Right lobe of liver (tissue), 6 donors: ENCODE data around the gene ADRA1B. TPM values are rescaled to one million over a fixed set of nuclear protein-coding genes. Genes with fewer than 3 reads are reported as not detected.

Experiments used
- ATAC-seq, 4 donors: fragments of 200-7000 bp; cut with Tn5 transposase; one replicate each; pipeline ENCODE4 v1.9.1; 2020; ENCODE audit warnings: mild to moderate bottlenecking in 4 of 4, moderate library complexity in 4 of 4
- DNase-seq, 3 donors: peaks; one replicate each; pipeline ENCODE4 v3.0.0-alpha.2; 2020
- H3K27ac ChIP-seq, 3 donors: fragments of 200-600 bp; one replicate each; pipeline ENCODE4 v1.8.0; 2022
- H3K27me3 ChIP-seq, 2 donors: fragments of 200-600 bp; one replicate each; pipeline ENCODE4 v1.8.0; 2022
- H3K36me3 ChIP-seq, 4 donors: fragments of 200-600 bp; sonication (generic) in 1 of 4; one replicate each; pipeline versions ENCODE4 v1.5.1 to v1.8.0; 2017 to 2022; ENCODE audit warnings: control low read depth in 1 of 4
- H3K4me1 ChIP-seq, 4 donors: fragments of 200-600 bp; sonication (generic) in 1 of 4; one replicate each; pipeline versions ENCODE4 v1.5.1 to v1.8.0; 2017 to 2022; ENCODE audit warnings: control low read depth in 1 of 4
- H3K4me3 ChIP-seq, 3 donors: fragments of 200-600 bp; one replicate each; pipeline ENCODE4 v1.8.0; 2022
- H3K9me3 ChIP-seq, 4 donors: fragments of 200-600 bp; sonication (generic) in 1 of 4; one replicate each; pipeline versions ENCODE4 v1.5.1 to v1.8.0; 2017 to 2022; ENCODE audit warnings: control low read depth in 1 of 4
- CTCF ChIP-seq, 4 donors: fragments of 200-600 bp in 3 of 4; fragments of 450-650 bp in 1 of 4; IDR thresholded peaks; one replicate each; pipeline versions ENCODE4 v1.5.1 to v1.8.0; 2016 to 2022; ENCODE audit warnings: antibody characterized with exemption in 4 of 4, mild to moderate bottlenecking in 2 of 4
- POLR2A ChIP-seq: fragments of 450-650 bp; IDR thresholded peaks from one replicate; pipeline ENCODE4 v1.6.1; 2017; ENCODE audit warnings: antibody characterized with exemption, mild to moderate bottlenecking
- WGBS: methylation state at CpG from one replicate; pipeline ENCODE4 v1.1.6; 2018; ENCODE audit warnings: low coverage, low lambda C conversion rate; ENCODE audit not compliant: insufficient coverage; ENCODE audit errors: missing lambda C conversion rate; 5-methylcytosine and 5-hydroxymethylcytosine counted together
- intact Hi-C, 2 donors: fragments of 100-400 bp; cut with DNase I; formaldehyde crosslinking; loops; one replicate each; pipeline versions ENCODE4 v1.11.2 to v1.14.1; 2022
- total RNA-seq, 6 experiments: library from RNA; depleted of rRNA in 2 of 6; stranded (reverse); fragments of >200 nt in 2 of 6; fragmentation: NEBNext Ultra II Directional in 3 of 6; extraction: Animal tissue kit (Norgen Biotek cat#: 25700) in 3 of 6; gene quantifications; one replicate each; pipeline versions ENCODE4 v1.1.0 to v1.2.4, GENCODE V29; 2016 to 2023
- donor health status: DM: no; HTN: yes; CAD: no.
- donor health status: DM: no; HTN: no; CAD: no.
- donor health status: DM: no; HTN: no; CAD: no.
- donor health status: DM: no; HTN: yes; CAD: no.
- donor health status: DM: no; HTN: yes; CAD: no.

Gene ADRA1B
- total RNA-seq, 6 experiments from 2014 or later: 7.8 to 17.1 (median 10.2) TPM

GRCh38 chr5:159902444-159903121 lies 13.7 kb upstream of the ADRA1B start:
- H3K9me3 ChIP-seq: no peaks in the 10 kb centered on the region
- TF ChIP-seq POLR2A: no peak
- TF ChIP-seq CTCF (IDR thresholded peaks at IDR 0.05): no peak
- H3K36me3 ChIP-seq: no peaks in the 10 kb centered on the region
- intact Hi-C loops: no loop called here
- 74% methylated on average over 2 of the region's 8 CpGs for WGBS
- H3K4me3 ChIP-seq: no peak overlapping the region
- H3K27ac ChIP-seq: no peak overlapping the region
- H3K27me3 ChIP-seq: no peaks in the 10 kb centered on the region
- DNase-seq (no peak), ATAC-seq (no peak)
- H3K4me1 ChIP-seq: peaks cover 0 to 15% (median 6%) of the 10 kb centered on the region in 4 donors

- Histone ChIP-seq H3K4me3 (no peak overlapping the region), H3K36me3 (no peaks in the 10 kb centered on the region), H3K9me3 (no peaks in the 10 kb centered on the region), H3K27me3 (no peaks in the 10 kb centered on the region), H3K27ac (no peak overlapping the region), H3K4me1 (peaks cover 0 to 15% (median 6%) of the 10 kb centered on the region in 4 donors)
- 86% methylated on average over 1 of the region's 1 CpG for WGBS
- TF ChIP-seq POLR2A (no peak), CTCF (IDR thresholded peaks at IDR 0.05) (no peak)
- intact Hi-C loops: no loop called here
- ATAC-seq (no peak), DNase-seq (no peak)
Measured at GRCh38 chr5:159903131-159903530, 13.2 kb upstream of the ADRA1B start.

GRCh38 chr5:159904874-159905273 lies 11.4 kb upstream of the ADRA1B start:
- no peaks in the 10 kb centered on the region for H3K36me3 ChIP-seq
- intact Hi-C loops: no loop called here
- ATAC-seq: peak in 2 of 4 donors; percentile 16 to 24
- no peak overlapping the region for H3K27ac ChIP-seq
- no peak overlapping the region for H3K4me3 ChIP-seq
- peaks cover 0 to 30% (median 13%) of the 10 kb centered on the region in 4 donors for H3K4me1 ChIP-seq
- no peak for DNase-seq
- no peaks in the 10 kb centered on the region for H3K9me3 ChIP-seq
- H3K27me3 ChIP-seq: no peaks in the 10 kb centered on the region
- WGBS: 16% methylated on average over 1 of the region's 1 CpG
- TF ChIP-seq CTCF (IDR thresholded peaks at IDR 0.05): no peak
- TF ChIP-seq POLR2A: no peak

- intact Hi-C loops: no loop called here
- DNase-seq (no peak), ATAC-seq (no peak)
- Histone ChIP-seq H3K36me3 (no peaks in the 10 kb centered on the region), H3K9me3 (no peaks in the 10 kb centered on the region), H3K4me1 (peaks cover 0 to 34% (median 15%) of the 10 kb centered on the region in 4 donors), H3K27me3 (no peaks in the 10 kb centered on the region), H3K27ac (no peak overlapping the region), H3K4me3 (no peak overlapping the region)
- no peak for TF ChIP-seq CTCF (IDR thresholded peaks at IDR 0.05)
- no peak for TF ChIP-seq POLR2A
Measured at GRCh38 chr5:159905496-159905895, 10.8 kb upstream of the ADRA1B start.

- TF ChIP-seq CTCF (IDR thresholded peaks at IDR 0.05) (no peak), POLR2A (no peak)
- DNase-seq (no peak), ATAC-seq (no peak)
- H3K27ac ChIP-seq: no peak overlapping the region
- no peaks in the 10 kb centered on the region for H3K27me3 ChIP-seq
- intact Hi-C loops: no loop called here
- H3K4me1 ChIP-seq: peaks cover 0 to 40% (median 16%) of the 10 kb centered on the region in 4 donors
- 93% methylated on average over 2 of the region's 2 CpGs for WGBS
- H3K4me3 ChIP-seq: no peak overlapping the region
- H3K9me3 ChIP-seq: no peaks in the 10 kb centered on the region
- no peaks in the 10 kb centered on the region for H3K36me3 ChIP-seq
Measured at GRCh38 chr5:159906463-159906862, 9.8 kb upstream of the ADRA1B start.
